Hepatocyte (in vitro differentiated cells): ENCODE measurements around the gene TTC6.

Experiments
- CTCF ChIP-seq: fragments of 200-600 bp; sonication (generic); IDR thresholded peaks from 2 replicates; pipeline ENCODE4 v1.5.1; 2016; ENCODE audit warnings: antibody characterized with exemption, mild to moderate bottlenecking; ENCODE audit not compliant: poor library complexity
- EZH2 ChIP-seq: fragments of 200-600 bp; sonication (generic); IDR thresholded peaks from 2 replicates; pipeline ENCODE4 v1.6.1; 2016; ENCODE audit warnings: antibody characterized with exemption, mild to moderate bottlenecking, borderline replicate concordance

GRCh38 chr14:37592482-37593408 lies 2.7 kb upstream of the TTC6 start:
- TF ChIP-seq CTCF, result no peak
- peak; percentile 76 for TF ChIP-seq EZH2
